Posterior cingulate gyrus (tissue), 11 donors: ENCODE results near the gene BAK1.

Source experiments
- DNase-seq, 10 donors: peaks; one replicate each; pipeline versions ENCODE4 v3.0.0 to v3.0.0-alpha.2; 2020 to 2021; ENCODE audit warnings: mixed read lengths in 3 of 10
- intact Hi-C: fragments of 100-400 bp; cut with DNase I; formaldehyde crosslinking; loops from one replicate; pipeline ENCODE4 v1.15.1; 2023

Gene BAK1

DNA sequence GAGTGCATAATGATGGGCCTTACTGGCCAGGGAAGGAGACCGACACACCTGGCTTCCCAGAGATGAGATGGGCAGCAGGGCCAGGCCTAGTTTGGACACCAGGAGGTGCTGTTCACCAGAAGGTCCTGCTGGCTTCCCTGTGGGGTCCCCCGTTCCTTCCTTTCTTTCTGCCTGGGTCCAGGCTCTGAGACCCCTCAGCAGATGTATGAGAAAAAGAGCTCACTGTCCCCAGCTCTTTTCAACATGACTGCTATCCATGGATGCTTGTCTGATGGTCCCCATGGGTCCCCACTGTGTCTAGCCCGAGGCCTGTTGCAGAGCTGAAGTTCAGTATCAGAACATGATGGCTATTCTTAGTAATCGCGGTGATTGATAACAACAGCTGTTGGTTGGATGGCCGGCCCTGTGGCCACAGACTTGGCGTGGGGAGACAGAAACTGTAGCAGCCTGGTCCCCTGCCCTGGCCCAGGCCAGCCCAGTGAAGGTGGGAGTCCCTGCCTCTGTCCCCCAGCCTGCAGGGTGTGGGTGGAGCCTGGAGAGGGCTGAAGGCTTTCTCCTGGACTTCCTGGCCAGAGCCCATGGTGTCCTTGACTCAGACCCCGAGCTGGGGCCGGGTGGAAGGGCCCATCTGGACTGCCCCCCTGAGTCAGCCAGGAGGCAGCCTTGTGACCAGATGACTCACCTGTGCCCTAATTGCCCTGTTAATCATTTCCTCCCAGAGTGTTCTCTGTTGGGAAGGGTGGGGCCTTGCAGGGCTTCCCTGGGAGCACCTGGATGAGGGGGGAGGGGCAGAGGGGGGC is 9.9 kb upstream of the BAK1 start:
- intact Hi-C loops, result loop anchor here (2.0 to 10.0 kb wide), 2 partner anchors 43 to 175 kb away; no protein-coding TSS in a partner anchor
- DNase-seq, result peak in 5 of 10 donors; percentile 48 to 91 (median 53)

DNA sequence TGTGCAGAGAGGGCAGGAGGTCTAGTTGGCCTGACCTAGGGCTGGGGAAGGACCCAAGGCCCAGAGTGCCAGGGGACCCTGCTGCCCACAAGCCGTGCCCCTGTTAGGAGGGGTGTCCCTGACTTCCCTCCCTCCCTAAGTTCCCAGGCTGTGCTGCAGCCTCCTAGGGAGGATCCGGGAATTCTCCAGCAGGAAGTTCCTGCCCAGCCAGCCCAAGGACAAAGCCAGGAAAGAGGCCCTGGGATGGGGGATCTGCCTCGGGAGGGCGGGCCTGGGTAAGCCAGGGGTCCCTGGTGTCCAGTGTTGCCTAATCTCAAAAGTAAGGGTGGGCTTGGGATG is 9.3 kb upstream of the BAK1 start:
- intact Hi-C loops, result loop anchor here (10.0 kb wide), 1 partner anchor 175 kb away; no protein-coding TSS in a partner anchor

DNA sequence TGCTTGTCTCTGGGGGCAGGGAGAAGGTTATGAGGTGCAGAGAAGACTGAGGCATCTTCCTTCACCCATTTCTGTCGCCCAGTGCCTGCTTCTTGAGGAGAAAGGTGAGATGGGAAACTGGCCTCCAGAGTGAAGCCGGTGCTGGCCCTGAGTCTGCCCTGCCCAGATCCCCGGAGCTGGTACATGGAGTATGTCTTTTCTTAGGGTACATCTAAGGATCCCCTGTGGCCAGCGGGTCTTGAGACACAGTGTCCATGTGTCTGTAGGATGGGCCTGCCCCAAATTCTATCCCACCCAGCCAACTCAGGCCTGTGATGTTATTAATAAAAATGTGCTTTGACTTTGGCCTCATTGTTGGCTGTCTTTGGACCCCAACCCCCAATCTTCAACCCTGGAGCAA is 8.8 kb upstream of the BAK1 start:
- intact Hi-C loops, result loop anchor here (10.0 kb wide), 1 partner anchor 176 kb away; no protein-coding TSS in a partner anchor
- no peak for DNase-seq

More for the DNA sequence above, 9.3 kb upstream of the BAK1 start:
- DNase-seq, result no peak

DNA sequence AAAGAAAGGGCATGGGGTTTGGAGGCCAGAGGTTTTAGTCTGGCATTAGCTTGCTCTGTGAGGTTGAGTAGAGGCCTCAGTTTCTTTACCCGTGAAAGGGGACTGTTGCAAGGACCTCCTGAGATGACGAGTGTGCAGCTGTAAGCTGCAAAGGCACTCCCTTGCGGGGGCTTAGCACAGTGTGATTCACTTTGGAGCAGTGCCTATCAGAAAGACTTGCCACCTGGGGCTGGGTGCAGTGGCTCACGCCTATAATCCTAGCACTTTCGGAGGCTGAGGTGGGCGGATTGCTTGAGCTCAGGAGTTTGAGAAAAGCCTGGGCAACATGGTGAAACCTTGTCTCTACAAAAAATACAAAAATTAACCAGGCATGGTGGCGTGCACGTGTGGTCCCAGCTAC is 7.5 kb upstream of the BAK1 start:
- peak in 5 of 10 donors; percentile 31 to 91 (median 36) for DNase-seq
- intact Hi-C loops, result loop anchor here (10.0 kb wide), 1 partner anchor 177 kb away; no protein-coding TSS in a partner anchor

DNA sequence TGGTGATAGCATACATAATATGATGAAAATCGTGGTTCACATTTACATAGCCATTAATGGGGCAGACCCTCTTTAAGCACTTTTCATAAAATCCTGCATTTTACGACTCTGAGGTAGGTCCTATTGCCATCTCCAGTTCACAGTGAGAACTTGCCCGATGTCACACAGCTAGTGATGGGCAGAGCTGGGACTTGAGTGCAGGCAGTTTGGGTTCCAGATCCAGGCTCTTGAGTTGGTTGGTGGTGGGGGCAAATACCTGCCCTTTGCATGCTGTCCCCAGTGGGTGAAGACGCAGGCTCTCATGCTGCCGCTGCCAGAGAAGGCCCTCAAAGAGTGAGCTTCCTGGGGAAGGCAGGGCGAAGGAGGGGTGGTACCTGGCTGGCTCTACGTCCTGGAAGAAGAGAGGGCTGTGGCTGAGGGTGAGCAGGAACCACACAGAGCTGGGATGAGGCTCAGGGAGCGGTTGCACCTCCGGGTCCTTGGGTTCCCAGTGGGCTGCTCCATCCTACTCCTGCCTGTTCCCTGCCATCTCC is 6.1 kb upstream of the BAK1 start:
- intact Hi-C loops, result loop anchor here (10.0 kb wide), 1 partner anchor 179 kb away; no protein-coding TSS in a partner anchor
- DNase-seq, result peak in 1 of 10 donors; percentile 69

DNA sequence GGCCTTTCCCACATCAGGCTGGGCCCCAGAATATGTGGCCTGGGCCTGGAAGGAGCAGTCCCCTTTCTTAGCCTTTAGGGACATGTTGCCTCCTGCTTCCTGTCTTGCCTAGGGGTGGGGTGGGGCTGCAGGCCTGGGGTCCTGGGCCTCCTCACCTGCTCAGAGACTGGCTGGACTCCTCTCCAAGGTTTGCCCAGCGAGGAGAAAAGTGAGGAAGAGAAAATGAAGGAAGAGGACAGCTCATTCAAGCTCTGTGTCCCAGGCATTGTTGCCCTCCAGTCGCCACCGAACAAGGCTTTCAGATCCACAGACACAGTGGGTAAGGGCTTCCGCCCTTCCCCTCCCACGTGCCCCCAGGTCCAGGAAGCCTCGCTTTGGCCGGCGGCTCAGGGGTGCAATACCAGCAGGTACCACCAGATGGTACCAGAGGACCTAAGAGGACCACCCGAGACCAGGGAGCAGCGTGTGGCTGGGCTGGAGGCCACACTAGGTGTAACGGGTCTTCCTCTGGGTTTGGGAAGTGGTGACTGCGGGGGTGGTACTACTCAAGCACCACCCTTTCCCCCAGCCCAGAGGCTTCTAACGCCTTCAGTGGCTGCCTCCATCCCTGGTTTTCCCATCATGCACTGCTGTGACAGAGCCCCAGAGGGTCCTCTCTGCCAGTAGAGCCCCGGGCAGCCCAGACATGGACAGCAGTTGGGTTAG is 5.5 kb upstream of the BAK1 start:
- peak; percentile 57 to 96 (median 83) for DNase-seq
- intact Hi-C loops, result loop anchor here (2.0 to 10.0 kb wide), 3 partner anchors 115 to 569 kb away; no protein-coding TSS in a partner anchor

DNA sequence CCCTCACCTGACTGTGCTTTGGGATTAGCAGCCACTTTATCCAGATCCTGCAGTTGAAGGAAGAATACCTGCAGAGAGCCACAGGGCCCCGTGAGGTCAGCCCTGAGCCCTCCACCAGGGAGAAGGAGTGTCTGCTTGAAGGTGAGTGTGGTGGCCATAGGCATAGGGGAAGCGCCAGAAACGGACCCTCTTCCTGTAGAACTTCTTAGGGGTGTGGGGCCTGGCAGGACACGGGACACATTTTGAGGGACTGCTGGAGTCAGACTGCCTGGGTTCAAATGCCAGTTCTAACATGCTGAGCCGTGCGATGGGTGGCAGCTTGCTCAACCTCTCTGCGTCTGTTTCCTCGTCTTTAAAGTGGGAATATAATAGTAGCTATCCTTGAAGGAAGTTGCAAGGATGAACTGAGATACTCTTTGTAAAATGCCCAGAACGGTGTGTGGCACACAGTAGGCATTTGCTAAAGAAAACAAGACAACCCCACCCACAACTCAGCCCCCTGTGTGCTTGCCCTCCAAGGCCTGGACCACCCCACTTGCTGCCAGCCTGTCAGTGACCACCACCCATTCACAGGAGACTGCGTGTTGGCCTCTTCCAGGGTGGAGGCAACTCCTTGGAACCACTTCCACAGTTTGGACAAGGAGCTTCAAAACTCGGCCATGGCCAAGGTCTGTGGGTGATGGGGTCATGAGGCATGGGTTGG is 4.8 kb upstream of the BAK1 start:
- DNase-seq, result peak in 1 of 10 donors; percentile 70
- intact Hi-C loops, result loop anchor here (2.0 to 10.0 kb wide), 3 partner anchors 116 to 570 kb away; no protein-coding TSS in a partner anchor

DNA sequence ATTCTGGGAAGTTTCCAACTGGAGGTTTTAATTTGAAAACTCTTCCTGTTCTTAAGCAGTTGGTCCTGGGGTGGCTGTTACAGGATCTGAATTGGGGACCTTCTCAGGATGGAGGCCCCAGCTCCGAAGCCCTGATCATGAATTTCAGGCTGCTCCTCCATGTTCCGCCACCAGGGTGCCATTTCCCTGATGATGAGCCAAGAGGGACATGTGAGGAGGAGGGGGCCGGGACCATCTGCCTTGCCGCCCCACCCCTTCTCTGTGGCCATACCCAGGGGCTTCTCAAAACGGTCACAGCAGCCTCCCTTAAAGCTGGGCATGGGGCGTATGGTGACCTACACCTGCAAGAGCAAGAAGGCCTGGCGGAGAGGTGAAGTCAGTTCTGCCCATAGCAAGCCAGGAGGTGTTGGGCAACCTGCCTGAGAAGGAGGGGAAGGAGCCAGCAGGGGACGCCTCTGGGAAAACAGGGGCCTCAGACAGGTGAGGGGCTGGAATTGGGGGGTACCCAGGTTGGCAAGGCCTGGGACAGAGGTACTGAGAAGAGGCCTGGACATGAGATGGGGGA is 3.6 kb upstream of the BAK1 start:
- intact Hi-C loops, result loop anchor here (2.0 to 10.0 kb wide), 3 partner anchors 117 to 571 kb away; no protein-coding TSS in a partner anchor
- DNase-seq, result peak in 1 of 10 donors; percentile 80

DNA sequence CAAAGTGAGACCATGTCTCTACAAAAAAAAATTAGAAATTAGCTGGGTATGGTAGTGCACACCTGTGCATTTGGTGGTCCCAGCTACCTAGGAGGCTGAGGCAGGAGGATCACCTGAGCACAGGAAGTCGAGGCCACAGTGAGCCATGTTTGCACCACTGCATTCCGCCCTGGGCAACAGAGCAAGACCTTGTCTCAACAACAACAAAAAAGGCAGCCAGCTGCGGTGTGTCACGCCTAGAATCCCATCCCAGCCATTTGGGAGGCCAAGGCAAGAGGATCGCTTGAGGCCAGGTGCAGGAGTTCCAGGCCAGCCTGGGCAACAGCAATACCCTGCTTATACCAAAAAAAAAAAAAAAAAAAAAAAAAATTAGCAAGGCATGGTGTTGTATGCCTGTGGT is 1.1 kb upstream of the BAK1 start:
- DNase-seq, result peak in 2 of 10 donors; percentile 47 to 55
- intact Hi-C loops, result loop anchor here (10.0 kb wide), 1 partner anchor 184 kb away; no protein-coding TSS in a partner anchor

DNA sequence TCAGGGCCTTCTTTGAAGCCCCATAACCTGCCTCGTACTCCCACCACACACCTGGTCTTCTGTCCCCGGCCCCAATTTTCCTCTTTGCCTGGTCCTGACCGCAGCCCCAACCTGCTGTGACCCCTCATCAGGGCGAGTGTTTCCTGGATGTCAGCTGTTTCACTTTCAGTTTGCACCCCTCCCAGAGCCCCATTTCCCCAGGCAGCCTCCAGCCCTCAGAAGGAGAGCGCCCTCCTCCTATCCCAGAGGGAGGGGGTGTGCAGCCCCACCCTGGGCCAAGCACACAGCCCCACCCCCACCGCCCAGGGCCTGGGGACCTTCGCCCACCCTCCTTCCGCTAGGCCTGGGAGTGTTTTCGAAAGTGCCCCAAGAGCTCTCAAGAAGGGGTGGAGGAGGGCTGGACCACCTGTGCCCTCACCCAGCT is 1.5 kb downstream of the BAK1 start:
- intact Hi-C loops, result loop anchor here (10.0 kb wide), 1 partner anchor 124 kb away; the partner anchor contains the start of gene ZBTB9
- DNase-seq, result no peak

DNA sequence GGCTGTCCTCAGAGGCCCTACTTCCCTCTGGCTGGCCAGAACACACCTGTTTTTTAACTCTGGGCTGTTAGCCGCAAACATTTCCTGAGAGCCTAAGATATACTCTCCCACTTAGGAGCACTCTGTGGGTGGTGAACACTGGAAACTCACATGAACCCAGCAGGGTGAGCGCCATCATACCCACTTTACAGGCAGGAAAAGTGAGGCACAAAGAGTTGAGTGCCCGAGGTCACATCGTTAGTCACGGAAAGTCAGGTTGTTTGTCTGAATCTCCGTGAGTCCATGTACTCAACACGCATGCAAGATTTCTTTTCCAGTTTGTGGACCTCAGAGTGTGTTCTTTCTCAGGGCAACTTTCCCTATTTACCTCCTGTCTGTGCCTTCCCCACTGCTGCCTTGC is 1.9 kb downstream of the BAK1 start:
- no peak for DNase-seq
- intact Hi-C loops, result loop anchor here (10.0 kb wide), 1 partner anchor 123 kb away; the partner anchor contains the start of gene ZBTB9

DNA sequence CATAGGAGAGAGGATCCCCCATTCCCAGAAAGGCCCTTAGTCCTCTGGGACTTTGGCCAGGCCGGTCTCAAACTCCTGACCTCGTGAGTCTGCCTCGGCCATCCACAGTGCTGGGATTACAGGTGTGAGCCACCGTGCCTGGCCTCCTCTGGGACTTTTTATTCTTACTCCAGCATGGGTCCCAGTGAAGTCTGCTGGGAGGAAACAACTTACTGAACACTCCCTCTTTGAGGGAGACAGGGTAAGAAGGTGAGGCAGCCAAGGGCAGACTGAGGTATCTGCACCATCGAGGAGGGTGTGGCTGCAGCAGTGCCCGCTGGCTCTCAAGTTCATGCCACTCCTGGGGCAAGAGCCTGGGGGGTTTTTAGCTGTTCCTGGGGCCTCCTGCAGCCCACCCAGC is 2.4 kb downstream of the BAK1 start:
- DNase-seq, result peak in 1 of 10 donors; percentile 40
- intact Hi-C loops, result loop anchor here (10.0 kb wide), 1 partner anchor 123 kb away; the partner anchor contains the start of gene ZBTB9

DNA sequence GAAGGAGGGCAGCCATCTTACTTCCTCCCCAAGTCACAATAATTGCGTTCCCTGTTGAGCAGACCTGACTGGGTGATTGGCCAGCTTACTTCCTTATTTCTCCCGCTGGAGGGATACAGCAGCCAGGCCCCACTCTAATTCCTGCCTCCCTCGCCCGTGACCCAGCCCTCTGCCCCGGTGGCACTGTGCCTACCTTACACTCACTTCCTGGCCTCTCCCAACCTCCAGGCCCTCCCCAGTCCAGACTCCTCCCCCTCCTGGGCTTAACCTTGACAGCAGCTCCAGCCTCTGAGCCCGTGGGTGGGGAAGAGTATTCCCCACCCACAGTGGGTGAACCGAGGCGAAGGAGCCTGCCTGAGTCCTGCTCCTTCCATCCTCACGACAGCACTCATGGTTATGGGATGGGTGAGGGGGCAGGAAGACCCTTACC is 3.0 kb downstream of the BAK1 start:
- intact Hi-C loops, result loop anchor here (10.0 kb wide), 1 partner anchor 122 kb away; the partner anchor contains the start of gene ZBTB9
- DNase-seq, result peak in 1 of 10 donors; percentile 74

DNA sequence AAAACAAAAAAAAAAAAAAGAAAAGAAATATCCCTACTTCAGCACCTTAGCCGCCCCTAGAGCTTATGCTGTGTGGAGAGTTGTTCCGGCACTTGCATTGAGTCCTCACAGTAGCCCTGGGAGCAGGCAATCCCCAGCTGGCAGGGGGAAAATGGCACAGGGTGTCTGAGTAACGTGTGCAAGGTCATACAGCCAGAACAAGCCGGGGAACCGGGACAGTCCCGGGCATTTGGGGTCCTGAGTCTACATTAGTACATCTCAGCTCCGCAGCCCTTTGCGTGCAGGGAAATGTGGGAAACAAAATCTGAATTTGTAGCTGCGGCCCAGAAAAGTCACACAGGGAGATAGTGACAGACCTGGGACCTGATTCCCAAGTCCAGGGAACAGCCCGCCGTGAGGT is 3.4 kb downstream of the BAK1 start:
- intact Hi-C loops, result loop anchor here (10.0 kb wide), 1 partner anchor 122 kb away; the partner anchor contains the start of gene ZBTB9

DNA sequence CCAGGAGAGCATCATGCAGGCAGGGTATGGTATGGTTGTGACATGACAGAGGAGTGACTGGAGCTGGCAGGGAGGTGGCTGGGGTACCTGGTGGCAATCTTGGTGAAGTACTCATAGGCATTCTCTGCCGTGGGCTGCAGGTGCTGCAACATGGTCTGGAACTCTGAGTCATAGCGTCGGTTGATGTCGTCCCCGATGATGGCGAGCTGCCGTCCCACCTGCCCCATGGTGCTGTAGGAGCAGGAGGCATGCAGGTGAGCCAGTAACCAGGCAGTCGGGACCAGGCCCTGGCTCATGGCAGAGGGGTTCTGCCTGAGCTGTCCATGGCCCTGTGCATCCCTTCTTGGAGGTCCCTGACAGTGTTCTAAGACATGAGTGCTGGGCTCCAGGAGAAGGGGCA is 4.9 kb downstream of the BAK1 start:
- peak in 2 of 10 donors; percentile 28 to 46 for DNase-seq
- intact Hi-C loops, result loop anchor here (10.0 kb wide), 1 partner anchor 120 kb away; the partner anchor contains the start of gene ZBTB9

More for the DNA sequence above, 3.4 kb downstream of the BAK1 start:
- DNase-seq, result peak in 1 of 10 donors; percentile 57

DNA sequence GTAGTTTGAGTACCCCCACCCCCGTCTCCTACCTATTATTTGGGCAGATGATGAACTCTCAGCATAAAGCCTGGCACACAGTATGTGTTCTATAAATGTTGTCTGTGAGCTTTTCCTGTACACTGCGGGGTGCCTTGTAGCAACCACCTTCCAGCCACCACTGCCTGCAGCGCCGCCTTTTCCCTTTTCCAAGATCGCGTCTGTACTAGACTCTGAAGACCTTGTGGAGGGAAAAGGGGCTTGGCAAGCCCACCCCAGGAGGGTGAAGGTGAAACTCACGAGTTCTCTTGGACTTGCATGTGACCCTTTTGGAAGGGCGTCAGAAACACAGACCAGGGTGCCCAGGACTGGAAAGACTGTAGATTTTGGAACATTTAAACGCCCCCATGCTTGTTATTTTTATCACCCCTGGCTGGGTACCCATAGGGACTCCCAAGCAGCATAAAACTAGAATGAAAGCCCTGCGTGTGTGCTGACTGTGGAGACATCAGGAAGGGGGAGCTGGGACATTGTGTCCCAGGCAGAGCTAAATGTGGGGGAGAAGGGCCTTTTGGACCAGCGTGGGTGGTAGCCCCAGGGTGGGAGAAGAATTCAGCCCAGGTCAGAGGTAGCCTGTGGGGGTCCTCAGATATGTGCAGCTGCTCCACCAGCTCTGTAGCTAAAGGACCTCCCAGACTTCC is 8.3 kb downstream of the BAK1 start:
- peak in 4 of 10 donors; percentile 17 to 74 (median 21) for DNase-seq
- intact Hi-C loops, result loop anchor here (10.0 kb wide), 1 partner anchor 117 kb away; the partner anchor contains the start of gene ZBTB9

DNA sequence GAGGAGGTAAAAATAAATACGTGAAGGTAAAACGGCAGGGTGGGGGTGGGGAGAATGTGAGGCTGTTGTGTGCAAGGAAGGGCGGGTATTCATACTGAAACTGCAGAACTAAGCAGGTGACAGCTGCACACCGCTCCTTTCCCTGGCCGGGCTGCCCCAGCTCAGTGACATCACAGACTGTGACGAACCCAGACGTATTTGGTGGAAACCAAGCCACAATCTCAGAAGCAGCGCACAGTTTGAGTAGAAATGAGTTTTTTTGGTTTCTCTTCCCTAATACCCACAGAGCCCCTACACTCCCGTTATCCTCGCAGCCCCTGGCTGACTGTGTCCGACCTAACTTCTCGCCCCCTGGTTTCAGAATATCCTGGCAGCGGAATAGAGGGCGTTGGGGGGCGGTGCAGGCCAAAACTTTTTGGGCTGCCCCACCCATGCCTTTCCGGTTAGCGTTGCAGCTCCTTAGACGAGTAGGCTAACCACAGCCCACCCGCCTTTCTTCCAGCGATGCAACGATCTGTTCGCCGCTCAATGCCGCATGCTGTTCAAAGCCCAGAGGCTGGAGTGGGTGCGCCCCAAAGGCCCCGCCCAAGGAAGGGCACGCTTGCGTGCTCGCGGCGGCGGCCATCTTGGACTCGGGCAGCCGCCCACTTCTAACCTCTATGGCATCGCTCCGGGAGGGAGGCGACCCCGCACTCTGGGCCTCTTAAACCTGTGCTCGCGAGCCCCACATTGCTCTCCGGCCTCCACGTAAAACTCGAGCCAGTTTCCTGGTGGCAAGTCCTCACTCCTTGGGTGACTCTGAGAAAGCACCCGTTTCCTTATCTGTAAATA is 9.1 kb downstream of the BAK1 start:
- peak; percentile 73 to 98 (median 83) for DNase-seq
- intact Hi-C loops, result loop anchor here (10.0 kb wide), 1 partner anchor 116 kb away; the partner anchor contains the start of gene ZBTB9
